Stimulated activated CD8-positive, alpha-beta memory T cell treated with anti-CD3 and anti-CD28 coated beads, Interleukin-12 subunit alpha, Interleukin-12 subunit beta, amount 100 ng/mL, for 1 hour (primary cell): ENCODE measurements around the gene PAIP1.
A peak's percentile ranks its signal among the peaks of the same experiment; 100 is the strongest.
"Not testable (repeated sequence)": the region's sequence is repeated elsewhere in the genome, so short reads cannot be mapped to it uniquely, and the experiment has no call there.

Source experiments
- DNase-seq: peaks from one replicate; pipeline ENCODE4 v3.0.0-alpha.2; 2020; ENCODE audit warnings: low read depth

Gene PAIP1

DNA sequence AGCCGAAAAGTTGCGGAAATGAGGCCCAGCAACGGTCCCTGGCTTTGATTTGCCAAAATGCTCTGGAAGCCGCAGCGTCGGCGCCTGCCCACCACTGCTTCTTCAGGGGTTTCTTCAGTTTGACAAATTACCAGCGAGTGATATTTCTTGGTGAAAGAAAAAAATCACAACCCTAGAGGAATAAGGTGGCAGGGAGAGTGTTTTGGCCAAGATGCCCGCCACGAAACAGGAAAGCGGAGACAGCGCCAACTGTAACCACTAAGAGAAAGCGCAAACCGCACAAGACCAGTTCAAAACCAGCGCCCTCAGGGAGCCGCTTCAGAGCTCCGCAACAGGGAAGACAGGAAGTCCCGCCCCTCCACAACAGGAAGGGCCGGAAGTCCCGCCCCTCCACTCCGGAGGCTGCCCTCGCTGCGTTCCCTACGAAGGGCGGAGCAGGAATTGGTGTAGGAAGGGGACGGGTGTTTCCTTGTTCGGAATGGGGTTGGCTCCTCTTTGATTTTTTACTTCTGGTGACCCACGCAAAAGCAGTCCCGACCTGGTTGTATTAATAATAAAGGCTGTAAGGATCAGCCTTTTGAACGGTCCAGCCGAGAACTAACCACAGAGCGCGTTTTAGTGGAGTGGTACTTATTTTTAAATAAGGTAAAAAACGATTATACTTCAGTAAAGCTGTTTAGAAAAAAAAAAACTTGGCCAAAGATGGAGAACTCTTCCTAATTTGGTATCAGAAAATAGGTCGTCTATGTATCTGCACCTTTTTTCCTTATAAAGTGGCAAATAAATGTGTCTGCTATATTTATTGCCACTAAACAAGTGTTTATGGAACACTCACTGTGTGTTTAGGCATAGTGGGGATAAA lies 41.8 kb downstream of the PAIP1 start, which contains the start of gene C5orf34:
TSS of gene C5orf34 (minus strand) at position 333 of the 862 bp plus-strand sequence. CDS start 5,809 bp downstream, outside the sequence.
- peak; percentile 90 for DNase-seq

- peak; percentile 3 for DNase-seq
Observed at GRCh38 chr5:43514471-43514815, 42.4 kb downstream of the PAIP1 start.

GRCh38 chr5:43514025-43514424 lies 42.9 kb downstream of the PAIP1 start:
- DNase-seq: no peak

DNA sequence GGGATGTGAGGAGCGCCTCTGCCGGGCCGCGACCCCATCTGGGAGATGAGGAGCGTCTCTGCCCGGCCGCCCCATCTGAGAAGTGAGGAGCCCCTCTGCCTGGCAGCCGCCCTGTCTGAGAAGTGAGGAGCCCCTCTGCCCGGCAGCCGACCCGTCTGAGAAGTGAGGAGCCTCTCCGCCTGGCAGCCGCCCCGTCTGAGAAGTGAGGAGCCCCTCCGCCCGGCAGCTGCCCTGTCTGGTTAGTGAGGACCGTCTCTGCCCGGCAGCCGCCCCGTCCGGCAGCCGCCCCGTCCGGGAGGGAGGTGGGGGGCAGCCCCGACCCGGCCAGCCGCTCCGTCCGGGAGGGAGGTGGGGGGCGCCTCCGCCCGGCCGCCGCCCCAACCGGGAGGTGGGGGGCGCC lies 45.8 kb downstream of the PAIP1 start:
- DNase-seq: not testable (repeated sequence)

DNA sequence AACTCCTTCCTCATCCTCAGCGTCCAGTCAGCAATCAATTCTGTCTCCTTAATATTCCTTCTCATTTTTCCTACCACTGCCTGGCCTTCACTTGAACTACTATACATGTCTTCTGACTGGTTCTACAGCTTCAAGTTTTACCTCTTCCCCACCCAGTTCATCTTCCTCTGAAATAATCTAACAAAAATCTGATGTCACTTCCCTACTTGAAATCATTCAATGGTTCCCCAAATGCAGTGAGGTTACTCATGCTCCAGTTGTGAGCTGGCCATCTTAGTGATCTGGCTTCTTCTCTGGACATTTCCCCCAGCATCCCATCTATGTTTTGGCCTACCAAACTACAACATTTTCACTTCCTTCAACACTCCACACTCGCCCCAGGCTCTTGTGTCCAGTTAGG lies 58.3 kb downstream of the PAIP1 start:
- no peak for DNase-seq

GRCh38 chr5:43497311-43498104 lies 59.4 kb downstream of the PAIP1 start:
- DNase-seq: no peak

- DNase-seq: no peak
Observed at GRCh38 chr5:43491326-43491725, 65.6 kb downstream of the PAIP1 start.

- no peak for DNase-seq
Observed at GRCh38 chr5:43486353-43486752, 70.5 kb downstream of the PAIP1 start.

- no peak for DNase-seq
Observed at GRCh38 chr5:43485406-43485805, 71.5 kb downstream of the PAIP1 start.

DNA sequence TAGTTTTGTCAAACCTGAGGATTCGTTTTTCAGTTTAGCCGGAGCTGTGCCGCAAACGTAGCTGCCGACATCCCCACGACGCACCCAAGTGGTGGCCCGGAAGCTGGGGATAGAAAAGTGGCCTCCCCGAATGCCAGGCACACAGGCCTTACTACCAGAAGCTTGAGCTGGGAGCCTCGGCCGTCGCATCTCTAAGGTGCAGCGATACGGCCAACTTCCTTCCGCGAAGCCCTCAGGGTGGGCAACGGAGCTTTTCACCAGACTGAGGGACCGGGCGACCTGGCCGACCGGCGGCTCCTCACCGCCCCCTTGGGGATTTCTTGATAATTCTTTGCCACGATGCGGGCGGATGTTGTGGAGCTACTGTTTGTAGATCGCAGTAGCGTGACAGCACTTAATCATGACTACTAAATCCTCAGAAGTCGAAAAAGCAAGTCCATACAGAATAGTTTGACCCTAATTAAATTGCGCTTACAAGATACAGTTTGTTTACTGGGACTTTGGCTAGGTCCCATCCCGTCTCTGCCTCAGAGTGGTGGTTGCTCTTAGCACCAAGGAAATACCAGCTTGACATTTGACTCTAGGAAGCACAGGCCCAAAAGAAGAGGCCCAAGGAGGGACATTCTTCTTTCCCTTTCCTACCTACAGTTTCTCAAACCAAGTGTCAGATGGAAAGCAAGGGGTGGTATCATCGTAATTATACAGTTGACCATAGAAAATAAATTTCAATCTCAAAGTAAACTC lies 72.6 kb downstream of the PAIP1 start:
- peak; percentile 71 for DNase-seq

DNA sequence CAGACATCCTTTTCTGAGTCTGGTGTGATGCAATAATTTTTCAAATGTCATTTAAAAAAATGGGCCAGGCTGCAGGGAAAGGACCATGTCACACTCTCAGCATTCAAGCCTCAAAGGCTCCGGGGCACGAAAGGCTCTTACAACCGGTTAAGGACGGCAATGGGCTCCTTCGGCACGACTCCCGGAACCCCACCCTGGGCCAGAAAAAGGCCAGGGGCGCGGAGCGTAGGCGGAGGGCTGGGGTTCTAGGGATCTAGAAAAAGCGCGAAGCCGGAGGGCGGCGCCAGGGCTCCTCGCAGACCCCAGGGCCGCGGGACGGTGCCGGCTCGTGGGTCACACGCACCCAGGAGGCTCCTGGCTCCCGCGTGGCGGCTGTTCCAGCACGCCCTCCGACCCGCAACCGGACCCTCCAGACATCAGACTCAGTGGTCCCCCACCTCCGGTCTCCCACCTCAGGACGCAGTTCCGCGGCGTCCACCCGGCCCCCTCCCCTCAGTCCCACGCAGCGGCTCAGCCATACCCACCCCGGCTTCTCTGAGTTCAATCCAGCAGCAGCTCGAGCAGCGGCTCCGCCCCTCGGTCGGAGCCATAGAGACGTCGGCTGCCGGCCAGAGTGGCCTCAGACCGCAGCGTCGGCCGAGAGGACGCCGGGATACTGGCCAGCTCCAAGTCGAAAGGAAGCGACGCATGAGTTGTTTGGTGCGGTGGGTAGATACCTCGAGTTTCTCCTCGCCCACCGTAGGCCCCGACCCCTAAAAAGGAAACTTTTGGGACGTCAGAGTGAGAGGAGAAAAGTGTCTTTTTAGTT lies 73.4 kb downstream of the PAIP1 start, which contains the start of gene TMEM267:
TSS of gene TMEM267 (minus strand) at position 568 of the 808 bp plus-strand sequence. CDS start 29,896 bp downstream, outside the sequence.
- DNase-seq: peak; percentile 74

- DNase-seq: no peak
Observed at GRCh38 chr5:43482490-43483297, 74.2 kb downstream of the PAIP1 start.
